GM18511 (cell line): ENCODE data around the gene SAMSN1.

ENCODE experiments used
- ATAC-seq: cut with Tn5 transposase; IDR thresholded peaks from one replicate; pipeline ENCODE4 v1.9.1; 2021; ENCODE audit warnings: mild to moderate bottlenecking, moderate library complexity; ENCODE audit not compliant: unreplicated experiment

Gene SAMSN1

GRCh38 chr21:14545906-14546480 is at the start of gene SAMSN1:
Gene SAMSN1, minus strand, starts transcription at chr21:14546315. Its CDS starts 54 bp downstream, at chr21:14546261.
- peak; percentile 86 for ATAC-seq

GRCh38 chr21:14595449-14595848 is 49.3 kb upstream of the SAMSN1 start:
- ATAC-seq, result no peak

GRCh38 chr21:14594967-14595366 is 48.9 kb upstream of the SAMSN1 start:
- ATAC-seq, result no peak

- no peak for ATAC-seq
These were observed 47.1 kb upstream of the SAMSN1 start for GRCh38 chr21:14593230-14593629.

GRCh38 chr21:14592296-14593000 is 46.3 kb upstream of the SAMSN1 start:
- no peak for ATAC-seq

GRCh38 chr21:14591882-14592281 is 45.8 kb upstream of the SAMSN1 start:
- peak; percentile 47 for ATAC-seq

GRCh38 chr21:14591377-14591776 is 45.3 kb upstream of the SAMSN1 start:
- ATAC-seq, result no peak

- ATAC-seq, result peak; percentile 88
These were observed 43.9 kb upstream of the SAMSN1 start for GRCh38 chr21:14589855-14590563.

- ATAC-seq, result no peak
These were observed 41.2 kb upstream of the SAMSN1 start for GRCh38 chr21:14587266-14587665.

GRCh38 chr21:14585122-14585521 is 39.0 kb upstream of the SAMSN1 start:
- ATAC-seq, result no peak

GRCh38 chr21:14584357-14585095 is 38.4 kb upstream of the SAMSN1 start:
- ATAC-seq, result no peak

GRCh38 chr21:14583629-14584255 is 37.6 kb upstream of the SAMSN1 start:
- no peak for ATAC-seq

GRCh38 chr21:14582934-14583628 is 37.0 kb upstream of the SAMSN1 start:
- ATAC-seq, result no peak

GRCh38 chr21:14581902-14582457 is 35.9 kb upstream of the SAMSN1 start:
- no peak for ATAC-seq

GRCh38 chr21:14573244-14573643 is 27.1 kb upstream of the SAMSN1 start:
- ATAC-seq, result no peak

- ATAC-seq, result peak; percentile 78
These were observed 26.2 kb upstream of the SAMSN1 start for GRCh38 chr21:14572204-14572780.

GRCh38 chr21:14569868-14570267 is 23.8 kb upstream of the SAMSN1 start:
- ATAC-seq, result no peak

- ATAC-seq, result no peak
These were observed 23.0 kb upstream of the SAMSN1 start for GRCh38 chr21:14569026-14569621.
